HG03135 (cell line): Measurements from ENCODE around the gene VPS41.

ENCODE experiments used
- ATAC-seq: cut with Tn5 transposase; IDR thresholded peaks from one replicate; pipeline ENCODE4 v1.9.1; 2021; ENCODE audit warnings: mild to moderate bottlenecking, moderate library complexity; ENCODE audit not compliant: unreplicated experiment

VPS41 gene

DNA sequence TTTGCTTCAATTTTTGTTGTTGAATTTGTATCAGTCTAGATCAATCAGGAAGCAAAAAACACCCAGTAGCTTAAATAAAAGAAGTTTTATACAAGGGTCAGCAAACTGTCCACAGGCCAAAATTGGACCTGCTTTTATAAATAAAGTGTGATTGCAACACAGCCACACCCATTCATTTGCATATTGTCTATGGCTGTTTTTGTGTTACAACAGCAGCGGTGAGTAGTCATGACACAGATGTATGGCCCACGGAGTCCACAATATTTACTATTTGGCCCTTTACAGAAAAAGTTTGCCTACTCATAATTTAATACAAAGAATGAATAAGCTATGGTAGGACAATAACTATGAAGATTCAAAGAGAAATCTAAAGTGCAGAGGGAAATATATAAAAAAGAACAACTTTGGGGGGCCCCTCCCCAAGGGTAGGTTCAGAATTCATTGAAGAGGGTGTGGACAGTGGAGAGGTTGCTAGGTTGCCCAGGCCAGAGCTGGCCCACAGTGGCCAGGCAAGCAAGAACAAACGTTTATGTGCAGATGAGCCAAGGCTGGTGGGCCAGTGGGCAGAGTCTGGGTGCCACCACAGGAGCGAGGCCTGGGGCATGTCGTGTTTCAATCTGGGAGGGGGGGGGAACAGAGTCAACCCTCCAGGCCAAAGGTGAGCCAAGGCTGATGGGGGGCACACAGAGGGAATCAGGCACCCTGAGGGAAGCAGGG lies 230.9 kb downstream of the VPS41 start:
- no peak for ATAC-seq

DNA sequence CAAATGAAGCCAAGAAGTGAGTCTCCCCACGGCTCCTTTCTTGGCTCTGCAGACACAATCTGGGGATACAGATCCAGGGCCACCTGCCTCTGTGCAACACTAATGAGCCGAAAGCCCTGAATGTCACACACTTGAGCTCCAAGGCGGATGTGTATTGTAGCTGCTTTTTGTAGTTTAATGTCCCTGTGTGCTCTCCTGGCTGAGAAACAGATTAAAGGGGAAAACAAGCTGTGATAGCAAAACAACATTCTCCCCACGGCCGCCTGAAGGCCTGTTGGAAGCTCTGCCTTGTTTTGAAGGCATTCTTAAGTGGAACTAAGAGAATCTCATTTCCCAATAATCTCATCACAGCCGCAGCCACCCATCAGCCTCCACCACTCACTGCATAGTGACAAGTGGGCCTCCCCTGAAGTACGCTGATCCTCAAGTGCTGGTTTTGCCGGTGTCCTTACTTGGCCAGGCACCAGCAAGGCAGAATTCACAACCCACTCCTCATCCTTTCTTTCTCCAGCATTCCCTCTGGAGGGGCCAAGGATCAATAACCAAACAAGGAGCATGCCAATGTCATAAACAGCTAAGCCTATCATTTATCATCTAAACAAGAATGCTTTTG lies 233.4 kb downstream of the VPS41 start:
- no peak for ATAC-seq

DNA sequence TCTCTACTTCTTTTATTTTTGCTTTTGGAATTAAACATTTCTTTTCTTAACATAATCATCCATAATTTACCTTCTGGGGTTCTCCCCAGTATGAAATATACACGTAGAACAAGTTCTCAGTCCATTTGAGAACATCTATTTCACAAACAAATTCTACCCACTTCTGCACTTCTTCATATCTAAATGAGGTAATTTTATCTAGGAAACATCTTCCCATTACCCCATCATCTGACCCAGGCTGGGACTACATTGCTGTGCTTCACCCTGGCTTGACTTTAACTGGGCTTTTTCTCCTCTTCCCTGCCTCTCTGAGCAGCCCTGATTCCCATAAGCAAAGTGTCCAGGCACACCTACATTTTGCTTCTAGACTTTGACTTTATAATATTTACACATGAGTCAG lies 234.5 kb downstream of the VPS41 start:
- ATAC-seq, result no peak

DNA sequence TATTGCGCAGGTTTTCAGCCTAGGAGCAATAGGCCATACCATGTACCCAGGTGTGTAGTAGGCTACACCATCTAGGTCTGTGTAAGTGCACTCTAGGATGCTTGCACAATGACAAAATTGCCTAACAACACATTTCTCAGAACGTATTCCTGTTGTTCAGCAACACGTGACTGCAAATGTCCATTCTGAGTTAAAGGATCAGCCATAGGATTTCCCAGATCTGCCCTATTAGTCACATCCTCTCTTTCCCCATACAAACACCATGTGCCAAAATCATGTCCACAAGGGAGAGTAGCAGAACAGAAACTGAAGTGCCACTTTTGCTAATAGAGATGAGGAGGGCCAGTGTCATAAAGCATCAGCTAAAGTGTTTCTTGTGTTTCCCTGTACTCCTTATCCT lies 235.2 kb downstream of the VPS41 start:
- no peak for ATAC-seq
